ENCODE data around the gene NRTN. TPM values are rescaled to one million over a fixed set of nuclear protein-coding genes. Genes with fewer than 3 reads are reported as not detected.
A peak's percentile ranks its signal among the peaks of the same experiment; 100 is the strongest.

The NRTN gene
- total RNA-seq, 1 donor from 2014 or later = 1.3 TPM

DNA sequence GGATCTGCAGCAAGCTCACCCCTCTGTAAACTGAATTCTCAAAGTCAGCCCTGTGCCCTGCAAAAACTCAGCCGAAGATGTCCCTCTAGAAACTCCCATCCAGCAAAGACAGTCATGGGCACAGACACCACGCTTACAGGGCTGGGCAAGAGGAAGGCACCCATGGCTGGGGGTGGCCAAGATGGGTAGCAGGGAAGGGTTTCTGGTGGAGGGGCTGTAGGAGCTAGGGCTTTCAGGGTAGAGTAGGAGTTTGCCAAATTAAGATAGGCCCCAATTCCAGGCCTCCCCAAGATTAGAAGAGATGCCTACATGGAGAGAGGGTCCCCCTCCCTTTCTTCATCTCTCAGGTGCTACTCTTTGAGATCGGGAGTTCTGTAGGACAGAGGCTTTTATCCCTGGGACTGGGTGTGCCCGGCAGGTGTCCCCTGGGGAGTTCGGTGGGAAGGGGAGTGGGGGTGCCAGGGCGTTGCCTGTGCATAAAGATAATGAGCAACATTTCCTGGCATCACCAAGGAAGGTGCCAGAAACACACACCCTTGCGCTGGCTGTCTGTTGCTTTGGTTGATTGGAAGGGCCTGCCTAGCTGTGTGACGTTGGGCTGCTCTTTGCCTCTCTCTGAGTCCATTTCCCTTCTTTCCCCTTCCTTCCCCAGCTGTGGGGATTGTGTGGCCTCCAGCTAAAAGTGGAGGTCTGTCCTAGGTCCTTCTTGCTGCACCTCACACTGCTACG is 9.4 kb downstream of the NRTN start:
- TF ChIP-seq, protein P1, sequence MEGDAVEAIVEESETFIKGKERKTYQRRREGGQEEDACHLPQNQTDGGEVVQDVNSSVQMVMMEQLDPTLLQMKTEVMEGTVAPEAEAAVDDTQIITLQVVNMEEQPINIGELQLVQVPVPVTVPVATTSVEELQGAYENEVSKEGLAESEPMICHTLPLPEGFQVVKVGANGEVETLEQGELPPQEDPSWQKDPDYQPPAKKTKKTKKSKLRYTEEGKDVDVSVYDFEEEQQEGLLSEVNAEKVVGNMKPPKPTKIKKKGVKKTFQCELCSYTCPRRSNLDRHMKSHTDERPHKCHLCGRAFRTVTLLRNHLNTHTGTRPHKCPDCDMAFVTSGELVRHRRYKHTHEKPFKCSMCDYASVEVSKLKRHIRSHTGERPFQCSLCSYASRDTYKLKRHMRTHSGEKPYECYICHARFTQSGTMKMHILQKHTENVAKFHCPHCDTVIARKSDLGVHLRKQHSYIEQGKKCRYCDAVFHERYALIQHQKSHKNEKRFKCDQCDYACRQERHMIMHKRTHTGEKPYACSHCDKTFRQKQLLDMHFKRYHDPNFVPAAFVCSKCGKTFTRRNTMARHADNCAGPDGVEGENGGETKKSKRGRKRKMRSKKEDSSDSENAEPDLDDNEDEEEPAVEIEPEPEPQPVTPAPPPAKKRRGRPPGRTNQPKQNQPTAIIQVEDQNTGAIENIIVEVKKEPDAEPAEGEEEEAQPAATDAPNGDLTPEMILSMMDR (IDR thresholded peaks at IDR 0.05; ENCODE audit: insufficient read depth, low read length, severe bottlenecking) = no peak
- DNase-seq (ENCODE audit: low read depth) (no peak), FAIRE-seq (no peak)
- H3K4me3 ChIP-seq (ENCODE audit: low read depth, low read length) = no peak overlapping the region
- no peaks in the 10 kb centered on the region for H3K27me3 ChIP-seq (ENCODE audit: control insufficient read depth, insufficient read depth, low read length)
- H3K36me3 ChIP-seq (ENCODE audit: control insufficient read depth, insufficient read depth, low read length) = no peaks in the 10 kb centered on the region

DNA sequence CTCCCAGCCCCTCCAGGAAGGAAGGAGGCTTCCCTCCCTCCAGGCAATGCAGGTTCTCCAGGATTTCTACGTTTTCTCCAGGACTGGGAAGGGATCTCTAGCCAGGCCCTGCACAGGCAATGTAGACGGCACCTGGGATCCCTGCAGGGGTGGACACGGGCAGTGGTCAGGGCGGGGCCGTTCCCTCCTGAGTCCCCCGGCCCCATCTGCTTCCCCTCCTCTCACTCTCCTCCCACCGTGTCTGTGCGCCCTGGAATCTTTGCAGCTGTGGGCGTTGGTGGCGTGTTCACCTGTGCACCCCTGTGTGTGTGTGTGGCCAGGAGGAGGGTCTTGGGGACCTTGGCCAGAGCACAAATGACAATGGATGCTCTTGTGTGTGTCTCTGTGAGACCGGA is 10.0 kb downstream of the NRTN start:
- DNase-seq (ENCODE audit: low read depth) = no peak
- H3K4me3 ChIP-seq (ENCODE audit: low read depth, low read length) = no peak overlapping the region
- FAIRE-seq = no peak
- H3K27me3 ChIP-seq (ENCODE audit: control insufficient read depth, insufficient read depth, low read length) = no peaks in the 10 kb centered on the region
- TF ChIP-seq, protein P1 (IDR thresholded peaks at IDR 0.05; ENCODE audit: insufficient read depth, low read length, severe bottlenecking) = no peak
- H3K36me3 ChIP-seq (ENCODE audit: control insufficient read depth, insufficient read depth, low read length) = no peaks in the 10 kb centered on the region

DNA sequence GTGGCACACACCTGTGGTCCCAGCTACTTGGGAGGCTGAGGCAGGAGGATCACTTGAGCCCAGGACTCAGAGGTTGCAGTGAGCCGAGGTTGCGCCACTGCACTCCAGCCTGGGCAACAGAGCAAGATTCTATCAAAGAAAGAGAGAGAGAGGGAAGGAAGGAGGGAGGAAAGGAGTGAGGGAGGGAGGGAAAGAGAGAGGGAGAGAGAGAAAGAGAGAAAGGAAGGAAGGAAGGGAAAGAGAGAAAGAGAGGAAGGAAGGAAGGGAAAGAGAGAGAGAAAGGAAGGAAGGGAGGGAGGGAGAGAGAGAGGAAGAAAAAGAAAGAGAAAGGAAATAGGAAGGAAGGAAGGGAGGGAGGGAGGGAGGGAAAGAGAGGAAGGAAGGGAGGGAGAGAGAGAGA is 12.4 kb downstream of the NRTN start:
- DNase-seq (ENCODE audit: low read depth) (no peak), FAIRE-seq (no peak)
- Histone ChIP-seq H3K36me3 (ENCODE audit: control insufficient read depth, insufficient read depth, low read length) (no peaks in the 10 kb centered on the region), H3K4me3 (ENCODE audit: low read depth, low read length) (no peak overlapping the region), H3K27me3 (ENCODE audit: control insufficient read depth, insufficient read depth, low read length) (no peaks in the 10 kb centered on the region)
- TF ChIP-seq, protein P1 (IDR thresholded peaks at IDR 0.05; ENCODE audit: insufficient read depth, low read length, severe bottlenecking) = no peak

DNA sequence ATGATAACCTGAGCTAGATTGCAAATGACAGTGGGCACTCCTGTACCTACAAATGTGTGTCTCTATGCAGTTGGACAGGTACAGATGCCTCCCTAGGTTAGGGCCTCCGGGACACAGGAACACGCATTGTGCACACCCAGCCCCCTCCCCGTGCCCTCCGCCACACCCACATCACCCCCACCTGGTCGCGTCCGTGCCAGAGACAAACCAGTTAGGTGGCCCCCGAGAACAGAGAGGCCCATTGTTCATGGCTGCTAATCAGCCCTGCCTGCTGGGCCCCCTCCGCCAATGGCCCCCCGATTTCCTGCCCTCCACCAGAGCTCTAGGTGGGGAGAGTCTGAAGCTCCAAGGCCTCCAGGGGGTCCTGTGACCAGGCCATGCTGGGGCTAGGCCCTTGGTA is 13.7 kb downstream of the NRTN start:
- Histone ChIP-seq H3K27me3 (ENCODE audit: control insufficient read depth, insufficient read depth, low read length) (no peaks in the 10 kb centered on the region), H3K4me3 (ENCODE audit: low read depth, low read length) (no peak overlapping the region), H3K36me3 (ENCODE audit: control insufficient read depth, insufficient read depth, low read length) (no peaks in the 10 kb centered on the region)
- DNase-seq (ENCODE audit: low read depth) (no peak), FAIRE-seq (peak; percentile 55)
- TF ChIP-seq, protein P1 (IDR thresholded peaks at IDR 0.05; ENCODE audit: insufficient read depth, low read length, severe bottlenecking) = no peak

DNA sequence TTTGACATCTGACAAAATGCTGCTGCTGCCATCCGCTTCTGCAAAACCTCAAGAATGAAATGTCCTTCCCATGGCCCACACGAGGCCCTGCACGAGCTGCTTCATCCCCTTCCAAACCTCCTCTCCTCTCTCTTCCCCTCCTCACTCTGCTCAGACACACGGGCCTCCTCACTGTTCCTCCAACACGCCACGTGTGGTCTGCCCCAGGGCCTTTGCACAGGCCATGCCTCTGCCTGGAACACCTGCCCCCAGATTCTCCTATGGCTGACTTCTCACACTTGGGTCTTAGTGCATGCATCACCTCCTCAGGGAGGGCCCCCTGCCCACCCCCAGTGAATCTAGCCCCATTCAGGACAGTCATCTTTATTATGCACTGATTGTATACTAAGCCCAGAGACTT is 15.9 kb downstream of the NRTN start:
- TF ChIP-seq, protein P1 (IDR thresholded peaks at IDR 0.05; ENCODE audit: insufficient read depth, low read length, severe bottlenecking) = no peak
- no peak for DNase-seq (ENCODE audit: low read depth)
- H3K36me3 ChIP-seq (ENCODE audit: control insufficient read depth, insufficient read depth, low read length) = no peaks in the 10 kb centered on the region
- H3K4me3 ChIP-seq (ENCODE audit: low read depth, low read length) = no peak overlapping the region
- no peaks in the 10 kb centered on the region for H3K27me3 ChIP-seq (ENCODE audit: control insufficient read depth, insufficient read depth, low read length)
- no peak for FAIRE-seq
